ENCODE results near the gene COG4.
"Not testable (repeated sequence)": the region's sequence is repeated elsewhere in the genome, so short reads cannot be mapped to it uniquely, and the experiment has no call there.

COG4 gene

DNA sequence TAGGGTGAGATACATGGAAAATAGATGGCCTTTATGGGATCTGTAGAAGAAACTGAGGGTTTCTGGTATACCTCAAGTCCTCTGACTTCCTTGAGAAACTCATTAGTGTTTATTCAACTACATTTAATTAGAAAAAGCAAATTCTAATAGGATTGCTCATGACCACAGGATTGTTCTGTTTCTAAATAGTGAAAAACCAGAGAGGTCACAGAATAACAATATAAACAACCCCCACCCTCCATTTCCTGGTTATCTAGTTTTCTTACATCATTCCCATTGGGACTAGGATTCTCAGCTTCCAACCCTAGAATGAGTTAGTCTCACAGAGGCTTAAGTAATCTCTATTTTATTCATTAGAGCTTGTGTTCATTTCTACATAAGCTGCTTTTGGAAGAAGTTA is 30.3 kb upstream of the COG4 start:
- H3K9me3 ChIP-seq (ENCODE audit: control insufficient read depth, low read length), result no peaks in the 10 kb centered on the region
- DNase-seq (ENCODE audit: low read depth), result peak; percentile 83
- peaks cover 27% of the 10 kb centered on the region for H3K4me1 ChIP-seq (ENCODE audit: control insufficient read depth, insufficient read depth, low read length)
- no peaks in the 10 kb centered on the region for H3K27me3 ChIP-seq (replicated peaks; ENCODE audit: control insufficient read depth, insufficient read depth, low read length)
- H3K4me3 ChIP-seq (ENCODE audit: low read length), result peak overlapping the region; percentile 22
- H3K36me3 ChIP-seq (ENCODE audit: control insufficient read depth, insufficient read depth, low read length, severe bottlenecking), result peaks cover 86% of the 10 kb centered on the region
- peak overlapping the region; percentile 22 for H3K9ac ChIP-seq (ENCODE audit: low read length)

DNA sequence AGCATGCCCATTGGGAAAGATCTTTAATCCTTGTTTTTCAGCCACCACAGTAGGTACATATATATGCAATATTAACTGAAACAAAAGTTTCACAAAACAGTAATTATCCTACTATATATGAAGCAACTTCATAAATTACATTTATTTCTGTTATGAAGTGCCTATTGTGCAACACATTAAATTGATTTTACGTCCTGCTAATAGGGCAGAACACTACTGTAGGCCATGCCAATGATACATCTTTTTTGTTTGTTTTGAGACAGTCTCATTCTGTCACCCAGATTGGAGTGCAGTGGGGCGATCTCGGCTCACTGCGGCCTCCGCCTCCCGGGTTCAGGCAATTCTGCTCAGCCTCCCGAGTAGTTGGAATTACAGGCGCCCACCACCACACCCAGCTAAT is 29.3 kb upstream of the COG4 start:
- H3K36me3 ChIP-seq (ENCODE audit: control insufficient read depth, insufficient read depth, low read length, severe bottlenecking), result peaks cover 86% of the 10 kb centered on the region
- H3K9ac ChIP-seq (ENCODE audit: low read length), result no peak overlapping the region
- DNase-seq (ENCODE audit: low read depth), result peak; percentile 22
- H3K27me3 ChIP-seq (replicated peaks; ENCODE audit: control insufficient read depth, insufficient read depth, low read length), result no peaks in the 10 kb centered on the region
- H3K4me3 ChIP-seq (ENCODE audit: low read length), result no peak overlapping the region
- peaks cover 27% of the 10 kb centered on the region for H3K4me1 ChIP-seq (ENCODE audit: control insufficient read depth, insufficient read depth, low read length)
- no peaks in the 10 kb centered on the region for H3K9me3 ChIP-seq (ENCODE audit: control insufficient read depth, low read length)

DNA sequence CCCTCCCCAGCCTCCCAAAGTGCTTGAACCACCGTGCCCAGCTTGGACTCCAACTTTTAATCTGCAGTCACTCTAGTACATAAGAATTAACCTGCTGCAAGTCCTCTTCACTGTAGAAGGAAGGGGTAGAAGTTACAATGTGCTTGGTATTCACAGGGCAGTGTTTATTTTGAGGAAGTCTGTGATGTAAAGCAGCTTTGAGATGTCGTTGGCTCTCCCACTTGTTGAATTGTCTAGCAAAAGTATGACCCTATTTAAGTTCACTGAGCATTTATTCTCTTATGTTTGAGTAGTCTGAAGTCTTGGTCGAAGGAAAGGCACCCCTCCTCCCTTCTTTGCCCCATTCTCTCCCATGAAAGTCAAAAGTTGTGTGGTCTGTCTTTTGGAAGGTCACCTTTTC is 28.4 kb upstream of the COG4 start:
- H3K4me1 ChIP-seq (ENCODE audit: control insufficient read depth, insufficient read depth, low read length), result peaks cover 27% of the 10 kb centered on the region
- no peaks in the 10 kb centered on the region for H3K9me3 ChIP-seq (ENCODE audit: control insufficient read depth, low read length)
- no peak overlapping the region for H3K9ac ChIP-seq (ENCODE audit: low read length)
- H3K27me3 ChIP-seq (replicated peaks; ENCODE audit: control insufficient read depth, insufficient read depth, low read length), result no peaks in the 10 kb centered on the region
- no peak overlapping the region for H3K4me3 ChIP-seq (ENCODE audit: low read length)
- DNase-seq (ENCODE audit: low read depth), result no peak
- H3K36me3 ChIP-seq (ENCODE audit: control insufficient read depth, insufficient read depth, low read length, severe bottlenecking), result peaks cover 86% of the 10 kb centered on the region

DNA sequence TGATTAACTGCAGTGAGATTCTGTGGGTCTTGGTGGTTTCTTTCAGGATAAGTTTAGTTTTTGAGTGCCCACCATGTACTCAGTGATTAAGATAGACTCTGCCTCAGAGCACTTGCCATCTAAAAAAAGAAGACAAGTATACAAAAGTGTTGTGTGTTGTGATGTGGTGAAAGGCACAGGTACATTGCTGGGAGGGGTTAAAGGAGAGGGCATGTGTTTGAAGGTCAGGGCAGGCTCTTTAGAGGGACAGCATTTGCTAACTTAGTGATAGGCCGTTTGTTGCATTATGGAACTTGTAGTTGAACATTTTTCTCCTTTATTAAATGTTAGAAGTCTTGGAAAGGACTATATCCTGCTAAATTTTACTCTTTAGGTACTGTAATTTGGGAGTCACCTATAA is 26.7 kb upstream of the COG4 start:
- DNase-seq (ENCODE audit: low read depth), result no peak
- H3K9ac ChIP-seq (ENCODE audit: low read length), result no peak overlapping the region
- no peaks in the 10 kb centered on the region for H3K27me3 ChIP-seq (replicated peaks; ENCODE audit: control insufficient read depth, insufficient read depth, low read length)
- H3K4me1 ChIP-seq (ENCODE audit: control insufficient read depth, insufficient read depth, low read length), result peaks cover 27% of the 10 kb centered on the region
- no peaks in the 10 kb centered on the region for H3K9me3 ChIP-seq (ENCODE audit: control insufficient read depth, low read length)
- H3K36me3 ChIP-seq (ENCODE audit: control insufficient read depth, insufficient read depth, low read length, severe bottlenecking), result peaks cover 85% of the 10 kb centered on the region
- H3K4me3 ChIP-seq (ENCODE audit: low read length), result no peak overlapping the region

DNA sequence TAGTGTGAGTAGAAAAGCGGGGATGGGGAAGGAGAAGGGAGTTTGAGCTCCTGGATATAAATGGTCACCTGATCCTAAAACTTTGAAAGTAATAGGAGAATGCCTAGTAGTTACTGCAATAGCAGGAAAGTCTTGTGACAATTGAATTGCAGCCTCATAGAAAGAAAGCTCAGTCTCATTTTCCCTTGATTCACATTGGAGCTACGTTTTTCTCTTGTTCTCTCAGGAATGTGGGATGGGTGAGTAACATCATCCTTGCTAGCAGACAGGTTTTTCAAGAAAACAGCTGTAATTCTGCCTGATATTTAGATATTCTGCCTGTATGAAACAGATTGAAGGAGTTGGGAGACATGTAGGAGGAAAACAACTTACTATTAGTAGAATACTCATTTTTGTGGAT is 25.6 kb upstream of the COG4 start:
- Histone ChIP-seq H3K36me3 (ENCODE audit: control insufficient read depth, insufficient read depth, low read length, severe bottlenecking) (peaks cover 85% of the 10 kb centered on the region), H3K4me3 (ENCODE audit: low read length) (no peak overlapping the region), H3K9me3 (ENCODE audit: control insufficient read depth, low read length) (no peaks in the 10 kb centered on the region), H3K27me3 (replicated peaks; ENCODE audit: control insufficient read depth, insufficient read depth, low read length) (no peaks in the 10 kb centered on the region), H3K4me1 (ENCODE audit: control insufficient read depth, insufficient read depth, low read length) (peaks cover 17% of the 10 kb centered on the region), H3K9ac (ENCODE audit: low read length) (no peak overlapping the region)
- no peak for DNase-seq (ENCODE audit: low read depth)

DNA sequence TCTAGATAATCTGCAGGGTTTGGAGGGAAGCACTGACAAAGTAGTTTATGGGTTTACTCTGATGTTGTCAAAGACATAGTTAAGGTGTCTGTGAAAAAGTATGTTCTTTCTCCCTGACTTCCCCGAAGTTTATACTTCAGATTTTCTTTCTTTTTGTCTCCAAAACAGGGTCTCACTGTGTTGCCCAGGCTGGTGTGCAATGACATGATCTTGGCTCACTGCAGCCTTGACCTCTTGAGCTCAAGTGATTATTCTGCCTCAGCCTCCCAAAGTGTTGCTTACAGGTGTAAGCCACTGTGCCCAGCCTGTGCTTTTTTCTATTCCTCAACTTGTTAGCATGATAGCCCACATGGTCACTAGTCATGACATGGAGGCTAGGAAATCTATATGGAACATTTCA is 21.2 kb upstream of the COG4 start:
- H3K36me3 ChIP-seq (ENCODE audit: control insufficient read depth, insufficient read depth, low read length, severe bottlenecking), result peaks cover 98% of the 10 kb centered on the region
- H3K9me3 ChIP-seq (ENCODE audit: control insufficient read depth, low read length), result no peaks in the 10 kb centered on the region
- DNase-seq (ENCODE audit: low read depth), result no peak
- H3K27me3 ChIP-seq (replicated peaks; ENCODE audit: control insufficient read depth, insufficient read depth, low read length), result no peaks in the 10 kb centered on the region
- no peaks in the 10 kb centered on the region for H3K4me1 ChIP-seq (ENCODE audit: control insufficient read depth, insufficient read depth, low read length)
- no peak overlapping the region for H3K9ac ChIP-seq (ENCODE audit: low read length)
- H3K4me3 ChIP-seq (ENCODE audit: low read length), result no peak overlapping the region

DNA sequence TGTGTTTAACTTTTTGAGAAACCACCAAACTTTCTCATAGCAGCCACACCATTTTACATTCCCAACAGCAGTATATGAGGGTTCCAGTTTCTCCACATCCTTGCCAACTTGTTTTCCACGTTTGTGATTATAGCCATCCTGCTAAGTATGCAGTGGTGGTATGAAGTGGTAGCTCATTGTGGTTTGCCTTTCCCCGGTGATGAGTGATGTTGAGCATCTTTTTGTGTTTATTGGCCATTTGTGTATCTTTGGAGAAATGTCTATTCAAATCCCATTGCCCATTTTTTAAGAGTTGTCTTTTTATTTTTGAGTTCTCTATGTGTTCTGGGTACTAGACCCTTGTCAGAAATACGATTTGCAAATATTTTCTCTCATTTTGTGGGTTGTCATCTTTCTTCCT is 17.6 kb upstream of the COG4 start:
- Histone ChIP-seq H3K4me1 (ENCODE audit: control insufficient read depth, insufficient read depth, low read length) (no peaks in the 10 kb centered on the region), H3K4me3 (ENCODE audit: low read length) (no peak overlapping the region), H3K9me3 (ENCODE audit: control insufficient read depth, low read length) (no peaks in the 10 kb centered on the region), H3K27me3 (replicated peaks; ENCODE audit: control insufficient read depth, insufficient read depth, low read length) (no peaks in the 10 kb centered on the region), H3K9ac (ENCODE audit: low read length) (no peak overlapping the region), H3K36me3 (ENCODE audit: control insufficient read depth, insufficient read depth, low read length, severe bottlenecking) (peaks cover 98% of the 10 kb centered on the region)
- no peak for DNase-seq (ENCODE audit: low read depth)

DNA sequence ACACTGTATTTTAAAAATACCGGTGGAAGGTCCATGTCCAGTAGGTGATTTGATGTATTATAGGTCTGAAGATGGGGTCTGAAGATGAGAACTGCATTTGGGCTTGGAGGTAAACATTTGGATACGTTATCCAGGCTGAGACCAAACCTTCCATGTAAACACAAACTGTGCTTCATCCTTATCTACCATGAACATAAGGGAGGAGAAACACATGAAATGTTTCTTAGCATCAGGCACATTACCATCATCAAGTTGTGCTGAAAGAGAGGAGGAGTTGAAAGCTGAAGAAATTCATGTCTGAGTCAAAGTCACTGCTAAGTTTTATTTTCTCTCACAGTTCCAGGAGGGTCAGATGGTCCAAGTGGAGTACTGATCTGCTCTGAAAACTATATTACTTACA is 11.6 kb upstream of the COG4 start:
- no peaks in the 10 kb centered on the region for H3K9me3 ChIP-seq (ENCODE audit: control insufficient read depth, low read length)
- no peaks in the 10 kb centered on the region for H3K27me3 ChIP-seq (replicated peaks; ENCODE audit: control insufficient read depth, insufficient read depth, low read length)
- no peak overlapping the region for H3K4me3 ChIP-seq (ENCODE audit: low read length)
- no peak overlapping the region for H3K9ac ChIP-seq (ENCODE audit: low read length)
- DNase-seq (ENCODE audit: low read depth), result no peak
- peaks cover 97% of the 10 kb centered on the region for H3K36me3 ChIP-seq (ENCODE audit: control insufficient read depth, insufficient read depth, low read length, severe bottlenecking)
- no peaks in the 10 kb centered on the region for H3K4me1 ChIP-seq (ENCODE audit: control insufficient read depth, insufficient read depth, low read length)

DNA sequence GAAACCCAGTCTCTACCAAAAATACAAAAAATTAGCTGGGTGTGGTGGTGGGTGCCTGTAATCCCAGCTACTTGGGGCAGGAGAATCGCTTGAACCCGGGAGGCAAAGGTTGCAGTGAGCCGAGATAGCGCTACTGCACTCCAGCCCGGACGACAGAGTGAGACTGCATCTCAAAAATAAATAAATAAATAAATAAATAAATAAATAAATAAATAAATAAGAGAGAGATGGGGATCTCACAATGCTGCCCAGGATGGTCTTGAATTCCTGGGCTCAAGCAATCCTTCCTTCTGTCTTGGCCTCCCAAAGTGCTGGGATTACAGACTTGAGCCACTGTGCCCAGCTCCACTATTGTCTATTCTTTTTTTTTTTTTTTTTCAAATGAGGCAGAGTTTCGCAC is 6.6 kb upstream of the COG4 start:
- H3K36me3 ChIP-seq (ENCODE audit: control insufficient read depth, insufficient read depth, low read length, severe bottlenecking), result peaks cover 77% of the 10 kb centered on the region
- not testable (repeated sequence) for H3K9me3 ChIP-seq (ENCODE audit: control insufficient read depth, low read length); H3K4me3 ChIP-seq (ENCODE audit: low read length); DNase-seq (ENCODE audit: low read depth); H3K9ac ChIP-seq (ENCODE audit: low read length); H3K27me3 ChIP-seq (replicated peaks; ENCODE audit: control insufficient read depth, insufficient read depth, low read length)
- H3K4me1 ChIP-seq (ENCODE audit: control insufficient read depth, insufficient read depth, low read length), result peaks cover 30% of the 10 kb centered on the region

DNA sequence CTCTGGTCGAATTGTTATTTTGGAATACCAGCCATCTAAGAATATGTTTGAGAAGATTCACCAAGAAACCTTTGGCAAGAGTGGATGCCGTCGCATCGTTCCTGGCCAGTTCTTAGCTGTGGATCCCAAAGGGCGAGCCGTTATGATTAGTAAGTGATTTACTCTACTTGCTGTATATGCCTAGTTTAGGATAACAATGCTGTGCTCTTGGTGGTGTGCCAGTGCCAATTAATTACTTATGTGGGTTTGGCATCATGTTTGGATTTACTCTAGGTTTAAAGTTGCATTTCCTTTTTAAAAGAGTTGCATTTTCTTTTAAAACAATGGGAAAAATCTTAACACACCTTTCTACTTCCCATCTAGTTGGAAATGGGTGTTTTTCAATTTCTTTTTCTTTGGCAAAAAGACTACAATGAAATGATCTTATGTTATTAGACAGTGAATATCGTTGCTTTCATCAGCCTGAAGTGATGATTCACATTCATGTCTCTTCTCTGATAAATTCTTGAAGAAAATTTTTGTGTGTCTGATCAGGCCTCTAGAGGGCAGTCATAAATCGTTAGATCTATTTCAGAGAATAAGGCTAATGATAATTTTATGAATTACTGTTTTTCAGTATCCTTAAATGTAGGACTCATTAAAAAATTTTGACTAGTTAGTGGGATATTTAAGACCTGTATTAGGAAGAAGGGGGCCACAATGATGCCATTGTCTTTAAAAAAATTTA is 5.9 kb upstream of the COG4 start:
- peaks cover 30% of the 10 kb centered on the region for H3K4me1 ChIP-seq (ENCODE audit: control insufficient read depth, insufficient read depth, low read length)
- peak overlapping the region; percentile 22 for H3K9ac ChIP-seq (ENCODE audit: low read length)
- no peaks in the 10 kb centered on the region for H3K9me3 ChIP-seq (ENCODE audit: control insufficient read depth, low read length)
- H3K4me3 ChIP-seq (ENCODE audit: low read length), result peak overlapping the region; percentile 15
- peak; percentile 89 for DNase-seq (ENCODE audit: low read depth)
- peaks cover 70% of the 10 kb centered on the region for H3K36me3 ChIP-seq (ENCODE audit: control insufficient read depth, insufficient read depth, low read length, severe bottlenecking)
- H3K27me3 ChIP-seq (replicated peaks; ENCODE audit: control insufficient read depth, insufficient read depth, low read length), result no peaks in the 10 kb centered on the region

DNA sequence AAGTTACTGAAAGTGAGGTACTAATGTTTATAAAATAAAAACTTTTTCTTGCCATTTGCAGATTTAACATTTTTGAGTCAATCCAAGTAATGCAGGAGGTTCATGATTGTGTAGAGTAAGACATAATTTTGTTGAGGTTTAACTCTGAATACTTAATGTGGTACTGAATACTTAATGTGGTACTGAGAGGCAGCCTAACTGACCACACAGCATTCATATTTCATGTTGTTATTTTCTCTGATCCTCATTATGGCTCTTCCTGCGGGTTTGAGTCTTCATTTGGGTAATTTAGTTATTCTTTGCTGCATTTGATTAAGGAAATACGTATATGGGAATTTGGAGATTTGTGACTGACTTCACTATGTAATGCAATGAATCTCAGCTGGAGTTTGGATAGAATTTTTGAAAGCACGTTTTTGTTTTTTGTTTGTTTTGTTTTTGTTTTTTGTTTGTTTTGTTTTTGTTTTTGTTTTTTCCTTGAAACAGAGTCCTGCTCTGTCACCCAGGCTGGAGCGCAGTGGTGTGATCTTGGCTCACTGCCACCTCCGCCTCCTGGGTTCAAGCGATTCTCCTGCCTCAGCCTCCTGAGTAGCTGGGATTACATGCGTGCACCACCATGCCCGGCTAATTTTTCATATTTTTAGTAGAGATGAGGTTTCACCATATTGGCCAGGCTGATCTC is 4.1 kb upstream of the COG4 start:
- peak overlapping the region; percentile 10 for H3K9ac ChIP-seq (ENCODE audit: low read length)
- peaks cover 35% of the 10 kb centered on the region for H3K4me1 ChIP-seq (ENCODE audit: control insufficient read depth, insufficient read depth, low read length)
- H3K9me3 ChIP-seq (ENCODE audit: control insufficient read depth, low read length), result no peaks in the 10 kb centered on the region
- peaks cover 52% of the 10 kb centered on the region for H3K36me3 ChIP-seq (ENCODE audit: control insufficient read depth, insufficient read depth, low read length, severe bottlenecking)
- no peak for DNase-seq (ENCODE audit: low read depth)
- no peak overlapping the region for H3K4me3 ChIP-seq (ENCODE audit: low read length)
- H3K27me3 ChIP-seq (replicated peaks; ENCODE audit: control insufficient read depth, insufficient read depth, low read length), result no peaks in the 10 kb centered on the region

Data from adipocyte (in vitro differentiated cells).